ENCODE results near the gene SEC14L3. TPM values are rescaled to one million over a fixed set of nuclear protein-coding genes. Genes with fewer than 3 reads are reported as not detected.

Gene SEC14L3
- polyA plus RNA-seq, 3 donors = not detected

- H3K9ac ChIP-seq (ENCODE audit: insufficient read depth, low read length, poor library complexity, severe bottlenecking) = no peak overlapping the region
- H3K79me2 ChIP-seq (ENCODE audit: insufficient read depth, low read length) = no peaks in the 10 kb centered on the region
- Mint-ChIP-seq H3K4me1 (no peaks in the 10 kb centered on the region), H3K36me3 (no peaks in the 10 kb centered on the region), H3K27ac (no peak overlapping the region), H3K27me3 (ENCODE audit: low read depth in 3 of 3) (peaks cover 29 to 42% (median 39%) of the 10 kb centered on the region in 3 donors), H3K4me3 (peak overlapping the region in 1 of 2 donors; percentile 43), H3K9me3 (peaks cover 0 to 13% (median 4%) of the 10 kb centered on the region in 7 donors)
- no peaks in the 10 kb centered on the region for H3K9me3 ChIP-seq (replicated peaks in 1 of 2; ENCODE audit: control insufficient read depth in 1 of 2, insufficient read depth in 1 of 2, low read length in 2 of 2)
- no peak for DNase-seq
- no peak overlapping the region for H3K27ac ChIP-seq (ENCODE audit: low read depth in 1 of 2, low read length in 2 of 2)
- no peaks in the 10 kb centered on the region for H4K20me1 ChIP-seq (ENCODE audit: insufficient read depth, low read length)
- no peak overlapping the region for H3K4me2 ChIP-seq (replicated peaks; ENCODE audit: extremely low read depth, low read length, poor library complexity, severe bottlenecking)
- H3K4me1 ChIP-seq (ENCODE audit: control insufficient read depth in 1 of 2, insufficient read depth in 2 of 2, low read length in 2 of 2) = no peaks in the 10 kb centered on the region
- H2AFZ ChIP-seq (ENCODE audit: insufficient read depth, low read depth, low read length, poor library complexity, severe bottlenecking) = no peak overlapping the region
- no peak overlapping the region for H3K4me3 ChIP-seq (replicated peaks in 1 of 3; ENCODE audit: low read depth in 2 of 3, low read length in 3 of 3)
- 91% methylated on average over 7 of the region's 8 CpGs for WGBS (ENCODE audit: insufficient coverage)
- H3K27me3 ChIP-seq (ENCODE audit: control insufficient read depth in 2 of 2, insufficient read depth in 2 of 2, low read length in 2 of 2) = peaks cover 2 to 31% of the 10 kb centered on the region in 2 donors
- no peaks in the 10 kb centered on the region for H3K36me3 ChIP-seq (replicated peaks in 1 of 2; ENCODE audit: control insufficient read depth in 1 of 2, insufficient read depth in 2 of 2, low read length in 2 of 2)
- intact Hi-C loops (cut with micrococcal nuclease) = no loop called here
- TF ChIP-seq, protein P1, sequence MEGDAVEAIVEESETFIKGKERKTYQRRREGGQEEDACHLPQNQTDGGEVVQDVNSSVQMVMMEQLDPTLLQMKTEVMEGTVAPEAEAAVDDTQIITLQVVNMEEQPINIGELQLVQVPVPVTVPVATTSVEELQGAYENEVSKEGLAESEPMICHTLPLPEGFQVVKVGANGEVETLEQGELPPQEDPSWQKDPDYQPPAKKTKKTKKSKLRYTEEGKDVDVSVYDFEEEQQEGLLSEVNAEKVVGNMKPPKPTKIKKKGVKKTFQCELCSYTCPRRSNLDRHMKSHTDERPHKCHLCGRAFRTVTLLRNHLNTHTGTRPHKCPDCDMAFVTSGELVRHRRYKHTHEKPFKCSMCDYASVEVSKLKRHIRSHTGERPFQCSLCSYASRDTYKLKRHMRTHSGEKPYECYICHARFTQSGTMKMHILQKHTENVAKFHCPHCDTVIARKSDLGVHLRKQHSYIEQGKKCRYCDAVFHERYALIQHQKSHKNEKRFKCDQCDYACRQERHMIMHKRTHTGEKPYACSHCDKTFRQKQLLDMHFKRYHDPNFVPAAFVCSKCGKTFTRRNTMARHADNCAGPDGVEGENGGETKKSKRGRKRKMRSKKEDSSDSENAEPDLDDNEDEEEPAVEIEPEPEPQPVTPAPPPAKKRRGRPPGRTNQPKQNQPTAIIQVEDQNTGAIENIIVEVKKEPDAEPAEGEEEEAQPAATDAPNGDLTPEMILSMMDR (IDR thresholded peaks at IDR 0.05) = no peak
Observed at GRCh38 chr22:30506507-30506968, 34.7 kb upstream of the SEC14L3 start.

DNA sequence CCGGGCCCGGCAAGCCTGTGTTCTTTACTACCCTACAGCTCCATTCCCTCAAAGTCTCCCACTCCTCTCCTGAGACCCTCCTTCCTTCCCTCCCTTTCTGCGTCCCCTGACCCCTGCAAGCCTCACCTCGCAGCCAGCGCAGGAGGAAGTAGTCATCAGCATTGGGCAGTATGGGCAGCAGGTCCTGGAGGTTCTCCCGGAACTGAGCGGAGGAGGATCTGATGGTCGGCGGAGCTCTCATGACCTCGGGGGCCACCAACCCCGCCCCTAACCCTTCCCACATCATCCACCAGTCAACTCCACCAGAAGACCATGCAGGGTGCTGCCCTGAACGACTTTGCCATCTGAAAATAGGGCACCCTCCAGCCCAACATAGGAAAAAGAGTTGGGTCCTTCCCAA is 31.7 kb upstream of the SEC14L3 start:
- no peak overlapping the region for H3K9ac ChIP-seq (ENCODE audit: insufficient read depth, low read length, poor library complexity, severe bottlenecking)
- H3K27ac ChIP-seq (ENCODE audit: low read depth in 1 of 2, low read length in 2 of 2) = no peak overlapping the region
- H3K4me2 ChIP-seq (replicated peaks; ENCODE audit: extremely low read depth, low read length, poor library complexity, severe bottlenecking) = no peak overlapping the region
- H3K9me3 ChIP-seq (replicated peaks in 1 of 2; ENCODE audit: control insufficient read depth in 1 of 2, insufficient read depth in 1 of 2, low read length in 2 of 2) = no peaks in the 10 kb centered on the region
- H2AFZ ChIP-seq (ENCODE audit: insufficient read depth, low read depth, low read length, poor library complexity, severe bottlenecking) = no peak overlapping the region
- H4K20me1 ChIP-seq (ENCODE audit: insufficient read depth, low read length) = no peaks in the 10 kb centered on the region
- no peaks in the 10 kb centered on the region for H3K36me3 ChIP-seq (replicated peaks in 1 of 2; ENCODE audit: control insufficient read depth in 1 of 2, insufficient read depth in 2 of 2, low read length in 2 of 2)
- Mint-ChIP-seq H3K36me3 (no peaks in the 10 kb centered on the region), H3K9me3 (peaks cover 0 to 13% (median 0%) of the 10 kb centered on the region in 7 donors), H3K27me3 (ENCODE audit: low read depth in 3 of 3) (peaks cover 31 to 42% (median 39%) of the 10 kb centered on the region in 3 donors), H3K4me3 (peak overlapping the region in 1 of 2 donors; percentile 33), H3K4me1 (no peaks in the 10 kb centered on the region), H3K27ac (peak overlapping the region in 1 of 7 donors; percentile 62)
- no peak overlapping the region for H3K4me3 ChIP-seq (replicated peaks in 1 of 3; ENCODE audit: low read depth in 2 of 3, low read length in 3 of 3)
- H3K27me3 ChIP-seq (ENCODE audit: control insufficient read depth in 2 of 2, insufficient read depth in 2 of 2, low read length in 2 of 2) = peaks cover 2 to 31% of the 10 kb centered on the region in 2 donors
- H3K79me2 ChIP-seq (ENCODE audit: insufficient read depth, low read length) = no peaks in the 10 kb centered on the region
- WGBS (ENCODE audit: insufficient coverage) = 90% methylated on average over 7 of the region's 12 CpGs
- intact Hi-C loops (cut with micrococcal nuclease) = no loop called here
- TF ChIP-seq, protein P1 (IDR thresholded peaks at IDR 0.05) = no peak
- no peak for DNase-seq
- H3K4me1 ChIP-seq (ENCODE audit: control insufficient read depth in 1 of 2, insufficient read depth in 2 of 2, low read length in 2 of 2) = no peaks in the 10 kb centered on the region
